ENCODE data around the gene OSBPL3. TPM values are rescaled to one million over a fixed set of nuclear protein-coding genes. Genes with fewer than 3 reads are reported as not detected.
A peak's percentile ranks its signal among the peaks of the same experiment; 100 is the strongest.

OSBPL3 gene
- total RNA-seq, 1 donor from 2014 or later: 26.8 TPM

GRCh38 chr7:24788961-24789576, 190.9 kb downstream of the OSBPL3 start:
- peak; percentile 58 for DNase-seq (ENCODE audit: low read depth)
- TF ChIP-seq, protein P1, sequence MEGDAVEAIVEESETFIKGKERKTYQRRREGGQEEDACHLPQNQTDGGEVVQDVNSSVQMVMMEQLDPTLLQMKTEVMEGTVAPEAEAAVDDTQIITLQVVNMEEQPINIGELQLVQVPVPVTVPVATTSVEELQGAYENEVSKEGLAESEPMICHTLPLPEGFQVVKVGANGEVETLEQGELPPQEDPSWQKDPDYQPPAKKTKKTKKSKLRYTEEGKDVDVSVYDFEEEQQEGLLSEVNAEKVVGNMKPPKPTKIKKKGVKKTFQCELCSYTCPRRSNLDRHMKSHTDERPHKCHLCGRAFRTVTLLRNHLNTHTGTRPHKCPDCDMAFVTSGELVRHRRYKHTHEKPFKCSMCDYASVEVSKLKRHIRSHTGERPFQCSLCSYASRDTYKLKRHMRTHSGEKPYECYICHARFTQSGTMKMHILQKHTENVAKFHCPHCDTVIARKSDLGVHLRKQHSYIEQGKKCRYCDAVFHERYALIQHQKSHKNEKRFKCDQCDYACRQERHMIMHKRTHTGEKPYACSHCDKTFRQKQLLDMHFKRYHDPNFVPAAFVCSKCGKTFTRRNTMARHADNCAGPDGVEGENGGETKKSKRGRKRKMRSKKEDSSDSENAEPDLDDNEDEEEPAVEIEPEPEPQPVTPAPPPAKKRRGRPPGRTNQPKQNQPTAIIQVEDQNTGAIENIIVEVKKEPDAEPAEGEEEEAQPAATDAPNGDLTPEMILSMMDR (conservative IDR thresholded peaks at IDR 0.05; ENCODE audit: low read depth, low read length): no peak
- H3K4me3 ChIP-seq (ENCODE audit: low read depth, low read length): no peak overlapping the region

DNA sequence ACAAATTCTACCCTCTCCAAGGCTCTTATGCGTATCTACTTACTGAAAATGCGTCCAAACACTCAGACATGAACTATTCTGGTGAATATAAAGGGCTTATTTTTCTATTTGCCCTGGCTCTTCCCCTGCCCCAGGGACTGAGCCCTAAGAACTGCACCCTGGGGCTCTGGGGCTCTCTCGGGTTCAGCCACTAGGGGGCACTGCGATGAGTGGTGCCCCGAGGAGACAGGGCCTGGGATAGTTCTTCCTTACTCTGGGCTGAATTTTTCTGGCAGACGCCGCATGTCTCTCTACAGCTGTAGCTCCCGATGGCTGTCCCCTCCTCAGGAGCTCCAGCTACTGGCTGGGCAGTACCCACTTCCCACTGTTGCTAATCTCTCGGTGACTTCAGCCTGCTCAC, 191.9 kb downstream of the OSBPL3 start:
- TF ChIP-seq, protein P1 (conservative IDR thresholded peaks at IDR 0.05; ENCODE audit: low read depth, low read length): peak; percentile 71
- H3K4me3 ChIP-seq (ENCODE audit: low read depth, low read length): no peak overlapping the region
- DNase-seq (ENCODE audit: low read depth): no peak

GRCh38 chr7:24786941-24787340, 193.0 kb downstream of the OSBPL3 start:
- TF ChIP-seq, protein P1 (conservative IDR thresholded peaks at IDR 0.05; ENCODE audit: low read depth, low read length): no peak
- DNase-seq (ENCODE audit: low read depth): peak; percentile 98
- no peak overlapping the region for H3K4me3 ChIP-seq (ENCODE audit: low read depth, low read length)

- H3K4me3 ChIP-seq (ENCODE audit: low read depth, low read length): no peak overlapping the region
- DNase-seq (ENCODE audit: low read depth): no peak
- TF ChIP-seq, protein P1 (conservative IDR thresholded peaks at IDR 0.05; ENCODE audit: low read depth, low read length): no peak
Measured at GRCh38 chr7:24786306-24786705, 193.7 kb downstream of the OSBPL3 start.

DNA sequence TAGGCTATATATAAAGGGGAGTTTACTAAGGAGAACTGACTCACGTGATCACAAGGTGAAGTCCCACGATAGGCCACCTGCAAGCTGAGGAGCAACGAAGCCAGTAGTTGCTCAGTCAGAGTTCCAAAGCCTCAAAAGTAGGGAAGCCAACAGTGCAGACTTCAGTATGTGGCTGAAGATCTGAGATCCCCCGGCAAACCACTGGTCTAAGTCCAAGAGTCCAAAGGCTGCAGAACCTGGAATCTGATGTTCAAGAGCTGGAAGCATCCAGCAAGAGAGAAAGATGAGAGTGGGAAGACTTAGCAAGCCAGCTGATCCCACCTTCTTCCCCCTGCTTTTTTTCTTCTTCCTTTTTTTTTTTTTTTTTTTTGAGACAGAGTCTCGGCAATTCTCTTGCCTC, 195.7 kb downstream of the OSBPL3 start:
- TF ChIP-seq, protein P1 (conservative IDR thresholded peaks at IDR 0.05; ENCODE audit: low read depth, low read length): no peak
- no peak overlapping the region for H3K4me3 ChIP-seq (ENCODE audit: low read depth, low read length)
- no peak for DNase-seq (ENCODE audit: low read depth)

DNA sequence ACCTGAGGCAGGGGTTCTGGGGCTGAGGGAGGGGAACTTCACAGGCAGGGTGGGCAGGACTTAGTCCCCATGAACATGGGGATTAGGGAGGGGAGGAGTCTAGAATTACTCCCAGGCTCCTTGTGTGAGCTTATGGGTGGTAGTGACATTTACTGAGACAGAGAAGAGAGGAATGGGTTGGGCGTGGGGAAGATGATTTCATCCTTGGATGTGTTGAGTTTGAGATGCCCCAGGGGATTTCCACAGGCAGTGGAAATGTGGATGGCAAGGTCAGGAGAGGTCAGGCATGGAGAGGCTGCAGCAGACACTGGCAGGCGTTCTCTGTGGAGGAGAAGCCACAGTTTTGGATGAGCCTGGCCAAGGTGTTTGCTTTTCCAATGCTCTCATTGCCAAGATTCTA, 196.3 kb downstream of the OSBPL3 start:
- DNase-seq (ENCODE audit: low read depth): peak; percentile 58
- no peak overlapping the region for H3K4me3 ChIP-seq (ENCODE audit: low read depth, low read length)
- TF ChIP-seq, protein P1 (conservative IDR thresholded peaks at IDR 0.05; ENCODE audit: low read depth, low read length): no peak

DNA sequence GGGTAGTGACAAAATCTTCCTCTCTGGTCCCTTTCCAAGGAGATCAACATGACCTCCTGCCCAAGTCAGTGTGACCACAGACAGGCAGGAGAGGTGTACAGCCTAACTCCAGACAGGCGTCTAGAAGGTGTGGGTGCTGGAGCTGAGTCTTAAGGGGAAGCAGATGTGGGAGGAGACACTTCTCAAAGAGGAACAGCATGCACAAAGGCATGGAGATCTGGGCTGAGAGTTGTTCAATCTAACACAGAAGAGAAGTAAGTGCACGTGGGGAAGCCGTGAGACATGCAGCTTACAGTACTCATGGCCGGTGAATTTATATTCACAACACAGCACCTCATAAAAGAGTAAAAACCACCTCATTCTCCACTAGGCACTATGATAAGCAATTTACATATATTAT, 198.9 kb downstream of the OSBPL3 start:
- no peak overlapping the region for H3K4me3 ChIP-seq (ENCODE audit: low read depth, low read length)
- TF ChIP-seq, protein P1 (conservative IDR thresholded peaks at IDR 0.05; ENCODE audit: low read depth, low read length): no peak
- DNase-seq (ENCODE audit: low read depth): no peak

All from epithelial cell of proximal tubule (primary cell).